ENCODE data around the gene CD8B2.
"Not testable (repeated sequence)": the region's sequence is repeated elsewhere in the genome, so short reads cannot be mapped to it uniquely, and the experiment has no call there.

Gene CD8B2

DNA sequence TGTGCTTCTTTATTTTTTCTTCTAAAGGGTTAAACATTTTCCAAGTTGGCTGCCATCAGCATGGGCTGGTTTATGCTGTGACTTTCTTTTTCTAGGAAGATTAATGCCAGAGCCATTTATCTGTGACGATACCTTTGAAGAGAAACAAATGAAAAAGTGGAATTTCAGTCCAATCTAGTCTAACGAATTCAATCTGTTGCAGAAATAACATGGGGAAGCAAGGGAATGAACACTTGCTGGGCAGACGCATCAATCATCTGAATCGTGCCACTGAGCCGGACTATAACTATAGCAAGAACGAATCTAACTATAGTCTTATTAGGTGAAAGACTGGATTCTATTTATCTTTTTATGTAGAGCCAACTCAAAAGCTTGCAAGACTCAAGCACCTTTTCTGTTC lies 66.2 kb downstream of the CD8B2 start:
- DNase-seq = no peak

DNA sequence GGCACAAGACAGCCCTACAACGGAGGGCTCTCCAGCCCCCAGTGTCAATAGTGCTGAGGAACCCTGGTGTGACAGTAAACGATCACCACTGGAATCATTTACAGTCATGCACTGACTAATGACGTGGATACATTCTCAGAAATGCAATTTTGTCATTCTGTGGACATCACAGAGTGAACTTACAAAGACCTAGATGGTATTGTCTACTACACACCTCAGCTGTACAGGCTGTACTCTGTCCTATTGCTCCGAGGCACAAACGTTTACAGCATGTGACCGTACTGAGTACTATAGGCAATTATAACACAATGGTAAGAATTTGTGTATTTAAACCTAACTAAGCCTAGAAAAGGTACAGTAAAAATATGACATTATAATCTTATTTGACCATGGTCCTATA lies 67.2 kb downstream of the CD8B2 start:
- DNase-seq = no peak

DNA sequence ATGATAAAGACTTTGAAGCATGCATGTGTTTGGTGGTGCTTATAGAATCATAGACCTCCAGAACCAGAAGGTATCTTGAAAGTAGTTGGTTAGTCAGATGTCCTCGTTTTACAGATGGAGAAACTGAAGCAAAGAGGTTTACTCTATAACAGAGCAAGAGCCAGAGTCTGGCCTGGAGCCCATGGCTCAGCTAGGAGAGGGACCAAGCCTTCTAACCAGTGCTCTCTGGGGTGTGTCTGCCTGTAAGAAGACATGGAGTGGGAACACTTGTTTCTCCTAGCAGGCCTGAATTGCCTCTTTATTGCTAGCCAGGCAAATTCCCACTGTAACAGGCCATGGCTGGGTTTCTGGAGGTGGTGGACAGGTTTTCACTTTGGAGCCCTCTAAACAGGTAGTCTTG lies 67.9 kb downstream of the CD8B2 start:
- DNase-seq = no peak

DNA sequence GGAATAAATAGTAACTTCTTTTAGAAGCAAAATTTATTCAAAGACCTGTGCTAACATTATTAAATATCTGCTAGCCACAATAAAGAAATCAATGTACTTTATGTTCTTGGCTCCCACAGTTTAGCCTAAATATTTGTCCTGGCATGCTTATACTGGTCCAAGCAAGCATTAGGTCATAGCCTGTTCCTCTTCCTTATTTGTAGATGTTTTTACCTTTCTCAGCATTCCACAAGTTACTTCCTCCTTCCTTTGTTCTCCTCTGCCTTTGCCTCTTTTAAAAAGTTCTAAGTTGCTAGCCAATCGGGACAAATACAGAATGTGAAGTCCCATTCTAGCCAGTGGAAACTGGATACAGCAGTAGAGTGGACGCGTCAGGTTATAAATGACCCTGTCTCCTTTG lies 72.6 kb downstream of the CD8B2 start:
- not testable (repeated sequence) for DNase-seq

DNA sequence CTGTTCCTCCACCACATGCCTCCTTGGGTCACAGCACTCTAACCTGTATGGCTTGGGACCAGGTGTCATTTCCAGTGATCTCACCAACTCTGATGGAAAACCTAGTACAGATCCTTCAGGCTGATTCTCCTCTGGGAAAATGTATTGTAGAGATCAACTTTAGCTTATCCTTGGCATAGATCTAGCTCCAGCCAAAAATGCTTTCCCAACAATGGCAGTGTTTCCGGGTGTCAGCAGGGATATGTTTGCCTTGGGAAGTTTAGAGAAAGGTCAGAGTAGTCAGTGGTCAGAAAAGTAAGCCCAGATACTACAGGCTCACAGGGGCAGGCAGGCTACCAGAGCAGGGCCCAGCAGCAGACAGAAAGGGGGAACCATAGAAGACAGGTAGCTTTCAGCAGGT lies 73.6 kb downstream of the CD8B2 start:
- DNase-seq = no peak

DNA sequence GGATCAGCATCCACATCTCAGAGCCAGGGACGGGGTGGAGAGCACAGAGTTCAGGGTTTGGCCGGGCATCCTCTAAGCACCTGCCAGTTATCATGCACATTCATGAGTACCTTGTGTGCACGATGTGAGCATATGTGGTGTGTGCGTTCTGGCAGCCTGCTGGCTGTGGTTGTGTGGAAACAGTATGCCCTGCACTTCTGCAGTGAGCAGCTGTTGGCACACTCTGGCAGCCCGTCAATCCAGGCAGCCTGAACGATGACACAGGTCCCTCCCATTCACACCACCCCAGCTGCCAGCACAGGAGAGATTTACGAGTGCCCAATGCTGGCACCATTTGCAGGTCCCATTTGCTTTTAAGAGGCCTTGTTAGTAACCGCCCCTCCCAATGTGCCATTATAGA lies 74.2 kb downstream of the CD8B2 start:
- no peak for DNase-seq

DNA sequence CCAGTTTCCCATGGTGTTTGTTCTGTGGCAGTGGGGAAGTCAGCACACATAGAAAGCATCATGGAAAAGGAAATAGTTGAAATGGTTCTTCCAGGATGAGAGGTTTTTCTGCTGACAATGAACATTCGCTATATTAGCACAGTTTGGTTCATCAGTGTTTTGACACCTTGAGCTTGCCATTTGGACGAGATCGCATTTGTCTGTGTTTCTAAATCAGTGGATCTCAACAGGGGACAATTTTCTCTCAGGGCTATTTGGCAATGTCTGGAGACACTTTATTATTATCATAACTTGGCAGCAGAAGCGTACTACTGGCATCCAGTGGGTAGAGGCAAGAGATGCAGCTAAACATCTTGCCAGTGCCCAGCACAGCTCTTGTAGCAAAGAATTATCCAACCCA lies 74.6 kb downstream of the CD8B2 start:
- no peak for DNase-seq

DNA sequence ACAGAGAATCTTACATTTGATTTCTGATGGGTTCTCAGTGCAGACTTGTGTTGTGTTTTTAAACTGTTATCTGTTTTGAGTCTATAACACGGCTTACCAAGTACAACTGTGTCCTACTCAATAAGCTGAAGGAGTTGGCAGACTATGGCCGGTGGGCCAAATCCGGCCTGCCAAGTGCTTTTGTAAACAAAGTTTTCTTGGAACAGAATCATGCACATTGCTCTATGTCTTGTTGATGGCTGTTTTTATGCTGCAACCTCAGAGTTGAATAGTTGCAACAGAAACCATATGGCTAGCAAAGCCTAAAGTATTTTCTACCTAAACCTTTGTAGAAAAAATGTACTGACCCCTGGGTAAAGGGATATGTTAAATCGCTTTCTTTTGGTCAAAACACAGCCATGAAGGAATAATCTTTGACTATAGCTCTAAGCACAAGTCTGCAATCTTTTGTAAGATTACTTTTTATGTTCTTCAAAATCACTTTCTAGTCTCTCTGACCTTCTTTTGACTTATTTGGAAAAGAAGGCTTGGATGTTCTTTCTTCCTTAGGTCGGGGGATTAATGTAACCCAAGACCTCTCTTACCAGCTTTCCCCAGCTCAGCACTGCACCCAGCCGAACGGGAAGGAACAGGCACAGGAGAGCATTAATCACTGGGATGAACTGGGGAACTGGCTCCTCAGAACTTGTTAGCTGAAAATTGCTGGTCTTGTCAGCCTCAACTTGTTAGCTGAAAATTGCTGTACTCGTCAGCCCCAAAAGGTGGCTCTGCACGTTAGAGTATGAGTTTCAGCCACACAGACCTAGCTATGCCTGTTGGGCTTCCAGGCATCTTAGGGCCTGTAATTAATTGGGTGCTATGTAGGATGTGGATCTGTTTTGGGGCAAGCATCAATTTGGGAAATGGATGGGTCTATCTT lies 75.4 kb downstream of the CD8B2 start:
- DNase-seq = no peak

DNA sequence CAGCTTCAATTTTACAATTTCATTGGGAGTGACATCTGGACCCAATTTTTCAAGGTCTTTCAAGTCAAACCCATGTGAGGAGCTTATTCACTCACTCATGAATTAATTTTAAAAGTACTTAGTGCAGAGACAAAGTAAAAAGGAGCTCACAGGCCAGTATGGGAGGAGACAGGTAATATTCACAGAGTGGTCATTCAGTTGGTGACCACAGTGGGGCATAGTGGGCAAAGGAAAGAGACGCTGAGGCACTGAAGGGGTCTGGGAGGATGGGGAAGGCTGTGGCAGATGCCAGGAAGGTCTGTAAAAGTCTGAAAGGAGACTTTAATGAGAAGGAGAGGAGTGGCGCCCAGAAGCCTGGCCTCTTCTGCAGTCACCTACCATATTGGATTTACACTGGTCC lies 76.0 kb downstream of the CD8B2 start:
- DNase-seq = no peak

DNA sequence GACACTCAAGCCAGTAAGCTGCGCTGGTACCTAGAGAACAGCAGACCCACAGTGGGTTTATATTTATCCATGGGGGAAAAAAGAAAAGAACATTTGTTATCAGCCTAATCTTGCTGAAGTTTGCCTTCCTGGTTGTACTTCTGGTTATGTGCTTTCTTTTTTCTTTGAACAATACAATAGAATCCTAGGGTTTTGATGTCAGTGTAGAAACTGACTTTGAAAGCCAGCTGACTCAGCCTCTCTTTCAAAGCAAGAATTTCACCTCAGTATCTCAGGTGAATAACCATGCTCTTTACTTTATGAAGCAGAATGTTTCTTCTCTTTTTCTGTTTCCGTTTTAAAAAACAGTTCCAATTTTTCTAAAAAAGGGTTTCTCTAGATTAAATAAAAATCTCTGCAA lies 78.4 kb downstream of the CD8B2 start:
- DNase-seq = no peak

DNA sequence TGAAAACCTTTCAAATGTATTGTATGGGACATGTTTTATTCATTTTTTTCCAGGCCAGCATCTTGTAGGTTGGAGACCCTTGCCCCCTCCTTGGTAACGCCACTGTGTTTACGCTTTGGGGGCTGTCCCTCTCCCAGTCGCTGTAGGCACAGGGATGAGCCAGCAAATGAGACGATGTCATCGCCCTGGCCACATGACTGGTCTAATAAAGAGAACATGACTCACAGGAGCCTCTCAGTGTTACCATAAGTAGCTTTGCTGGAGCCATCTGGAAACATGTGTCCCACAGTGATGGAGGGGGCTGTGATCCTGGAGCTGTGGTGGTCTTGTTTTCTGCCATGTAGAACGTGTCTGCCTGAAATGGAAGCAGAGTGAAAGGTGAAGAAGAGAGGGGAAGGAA lies 78.9 kb downstream of the CD8B2 start:
- no peak for DNase-seq

DNA sequence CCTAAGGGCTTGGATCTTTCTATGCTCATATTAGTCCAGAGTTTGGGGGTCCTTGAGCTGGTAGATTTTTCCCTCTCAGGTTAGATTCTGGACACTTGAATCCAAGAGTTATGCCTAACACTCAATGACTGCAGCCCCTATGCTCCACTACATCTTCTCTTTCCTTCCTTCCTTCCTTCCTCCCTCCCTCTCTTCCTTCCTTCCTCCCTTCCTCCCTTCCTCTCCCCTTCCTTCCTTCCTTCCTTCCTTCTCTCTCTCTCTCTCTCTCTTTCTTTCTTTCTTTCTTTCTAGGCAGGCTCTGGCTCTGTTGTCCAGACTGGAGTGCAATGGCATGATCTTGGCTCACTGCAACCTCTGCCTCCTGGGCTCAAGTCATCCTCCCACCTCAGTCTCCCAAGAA lies 79.3 kb downstream of the CD8B2 start:
- not testable (repeated sequence) for DNase-seq

DNA sequence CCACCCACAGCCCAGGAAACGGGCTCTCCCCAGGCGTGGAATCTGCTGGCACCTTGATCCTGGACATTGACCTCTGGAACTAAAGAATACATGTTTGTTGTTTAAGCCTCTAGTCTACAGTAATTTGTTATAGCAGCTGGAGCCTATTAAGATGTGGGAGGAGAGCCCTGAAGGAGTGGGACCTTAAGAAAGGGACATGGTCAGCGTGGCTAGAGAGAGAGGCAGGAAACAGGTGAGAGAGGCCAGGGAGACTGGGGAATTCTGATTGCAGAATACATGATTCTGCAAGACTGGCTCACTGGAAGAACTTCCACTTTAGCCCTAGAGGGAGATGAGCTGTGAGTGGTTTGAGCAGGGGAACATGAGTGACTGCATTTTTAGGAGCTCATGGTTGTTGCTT lies 83.2 kb downstream of the CD8B2 start:
- DNase-seq = no peak
